ENCODE data around the gene VIPR2. TPM values are rescaled to one million over a fixed set of nuclear protein-coding genes. Genes with fewer than 3 reads are reported as not detected.

VIPR2 gene
- total and polyA plus RNA-seq, 2 of the 13 experiments (the other 11 are each of a cell fraction or from before 2014, with no cell fraction given): not detected

DNA sequence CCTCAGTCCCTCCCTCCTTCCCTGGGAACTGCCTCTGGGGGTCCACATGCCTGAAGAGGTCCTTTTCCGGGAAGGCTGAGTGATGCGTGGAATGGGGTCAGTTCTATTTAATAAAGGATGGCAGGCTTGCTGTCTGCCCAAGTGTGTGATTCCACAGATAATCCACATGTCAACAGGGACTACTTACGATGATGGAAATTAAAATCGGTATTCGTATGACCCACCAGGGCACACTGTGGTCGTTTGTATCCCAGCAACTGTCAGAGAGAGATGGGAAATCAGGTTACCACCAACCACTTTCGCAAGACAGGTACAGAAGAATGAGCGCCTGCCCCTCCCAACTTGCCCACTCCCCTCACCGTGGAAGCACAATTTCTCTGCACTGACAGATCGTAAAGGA lies 110.3 kb downstream of the VIPR2 start (continued):
- TF ChIP-seq, protein P1, sequence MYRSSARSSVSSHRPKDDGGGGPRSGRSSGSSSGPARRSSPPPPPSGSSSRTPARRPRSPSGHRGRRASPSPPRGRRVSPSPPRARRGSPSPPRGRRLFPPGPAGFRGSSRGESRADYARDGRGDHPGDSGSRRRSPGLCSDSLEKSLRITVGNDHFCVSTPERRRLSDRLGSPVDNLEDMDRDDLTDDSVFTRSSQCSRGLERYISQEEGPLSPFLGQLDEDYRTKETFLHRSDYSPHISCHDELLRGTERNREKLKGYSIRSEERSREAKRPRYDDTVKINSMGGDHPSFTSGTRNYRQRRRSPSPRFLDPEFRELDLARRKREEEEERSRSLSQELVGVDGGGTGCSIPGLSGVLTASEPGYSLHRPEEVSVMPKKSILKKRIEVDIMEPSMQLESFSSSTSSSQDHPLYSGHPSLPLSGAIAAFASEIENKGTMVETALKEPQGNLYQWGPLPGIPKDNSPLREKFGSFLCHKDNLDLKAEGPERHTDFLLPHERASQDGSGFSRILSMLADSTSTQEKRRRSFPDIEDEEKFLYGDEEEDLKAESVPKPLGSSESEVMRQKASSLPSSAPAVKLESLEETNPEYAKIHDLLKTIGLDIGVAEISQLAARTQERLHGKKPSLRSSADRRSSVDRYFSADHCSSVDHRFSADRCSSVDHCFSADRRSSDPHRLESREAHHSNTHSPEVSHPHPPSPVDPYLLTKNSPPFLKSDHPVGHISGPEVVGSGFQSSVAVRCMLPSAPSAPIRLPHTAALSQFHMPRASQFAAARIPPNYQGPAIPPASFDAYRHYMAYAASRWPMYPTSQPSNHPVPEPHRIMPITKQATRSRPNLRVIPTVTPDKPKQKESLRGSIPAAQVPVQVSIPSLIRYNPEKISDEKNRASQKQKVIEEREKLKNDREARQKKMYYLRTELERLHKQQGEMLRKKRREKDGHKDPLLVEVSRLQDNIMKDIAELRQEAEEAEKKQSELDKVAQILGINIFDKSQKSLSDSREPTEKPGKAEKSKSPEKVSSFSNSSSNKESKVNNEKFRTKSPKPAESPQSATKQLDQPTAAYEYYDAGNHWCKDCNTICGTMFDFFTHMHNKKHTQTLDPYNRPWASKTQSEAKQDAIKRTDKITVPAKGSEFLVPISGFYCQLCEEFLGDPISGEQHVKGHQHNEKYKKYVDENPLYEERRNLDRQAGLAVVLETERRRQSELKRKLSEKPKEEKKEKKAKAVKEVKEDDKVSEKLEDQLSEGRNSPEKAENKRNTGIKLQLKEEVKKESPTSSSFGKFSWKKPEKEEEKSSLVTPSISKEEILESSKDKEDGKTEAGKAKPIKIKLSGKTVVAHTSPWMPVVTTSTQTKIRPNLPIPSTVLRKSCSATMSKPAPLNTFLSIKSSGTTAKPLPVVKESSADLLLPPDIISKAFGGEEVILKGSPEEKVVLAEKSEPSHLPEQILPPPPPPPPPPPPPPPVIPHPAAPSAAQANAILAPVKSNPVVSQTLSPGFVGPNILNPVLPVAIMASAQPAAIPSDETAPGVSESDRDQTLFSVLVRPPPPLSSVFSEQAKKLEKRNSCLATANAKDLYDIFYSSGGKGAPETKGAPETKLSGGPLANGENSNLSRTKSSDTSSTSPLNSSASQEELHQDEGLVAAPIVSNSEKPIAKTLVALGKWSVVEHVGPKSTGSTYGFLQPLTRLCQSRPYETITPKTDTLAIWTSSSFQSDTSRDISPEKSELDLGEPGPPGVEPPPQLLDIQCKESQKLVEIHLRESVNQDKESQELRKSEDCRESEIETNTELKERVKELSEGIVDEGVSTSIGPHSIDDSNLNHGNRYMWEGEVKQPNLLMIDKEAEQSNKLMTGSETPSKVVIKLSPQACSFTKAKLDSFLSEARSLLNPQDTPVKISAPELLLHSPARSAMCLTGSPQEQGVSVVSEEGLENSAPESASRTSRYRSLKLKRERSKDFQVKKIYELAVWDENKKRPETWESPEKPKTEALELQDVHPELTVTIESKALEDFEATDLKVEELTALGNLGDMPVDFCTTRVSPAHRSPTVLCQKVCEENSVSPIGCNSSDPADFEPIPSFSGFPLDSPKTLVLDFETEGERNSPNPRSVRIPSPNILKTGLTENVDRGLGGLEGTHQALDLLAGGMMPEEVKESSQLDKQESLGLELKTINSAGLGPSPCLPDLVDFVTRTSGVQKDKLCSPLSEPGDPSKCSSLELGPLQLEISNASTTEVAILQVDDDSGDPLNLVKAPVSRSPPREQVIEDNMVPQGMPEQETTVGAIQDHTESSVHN (CRISPR knock-in tag; IDR thresholded peaks at IDR 0.05): no peak
- TF ChIP-seq EZH2 (conservative IDR thresholded peaks at IDR 0.05; ENCODE audit: low read depth, low read length) (no peak), CBX1 (IDR thresholded peaks at IDR 0.05; ENCODE audit: low read depth) (no peak), SCMH1 (CRISPR knock-in tag; IDR thresholded peaks at IDR 0.05; ENCODE audit: borderline replicate concordance) (no peak)

GRCh38 chr7:159033956-159034355 lies 110.7 kb downstream of the VIPR2 start:
- Histone ChIP-seq H3K9ac (ENCODE audit: insufficient read depth, low read depth, low read length) (no peak overlapping the region), H4K20me1 (ENCODE audit: insufficient read depth, low read length) (no peaks in the 10 kb centered on the region), H3K79me2 (ENCODE audit: insufficient read depth, low read length) (no peaks in the 10 kb centered on the region), H3K4me3 (replicated peaks in 1 of 3; ENCODE audit: insufficient read depth in 1 of 3, low read depth in 2 of 3, low read length in 3 of 3) (no peak overlapping the region), H3K4me2 (ENCODE audit: low read depth, low read length) (no peak overlapping the region), H3K9me3 (ENCODE audit: low read length) (no peaks in the 10 kb centered on the region), H2AFZ (ENCODE audit: low read length) (no peak overlapping the region), H3K4me1 (ENCODE audit: insufficient read depth, low read length) (no peaks in the 10 kb centered on the region; the same call in 1 of the 2 replicates), H3K36me3 (replicated peaks in 1 of 2; ENCODE audit: control insufficient read depth in 1 of 2, insufficient read depth in 2 of 2, low read length in 2 of 2) (no peaks in the 10 kb centered on the region), H3K27ac (ENCODE audit: extremely low read length, insufficient read depth, low read length) (no peak overlapping the region), H3K27me3 (ENCODE audit: control insufficient read depth in 1 of 2, insufficient read depth in 2 of 2, low read length in 2 of 2) (peaks cover 4 to 80% of the 10 kb centered on the region in 2 experiments; a peak in 3 of 5 replicates)
- no TSS peak for BruUV-seq (replicated peaks)
- CTCF ChIA-PET (ENCODE audit: low intra/inter-chr PET ratio, low total read pairs): no interaction called here
- no peak for FAIRE-seq
- ATAC-seq: no peak
- in situ Hi-C loops (cut with HindIII; ENCODE audit: extremely low pct_ligation_motif_present, low pct_unique_long_range_greater_than_20kb) (no loop called here), intact Hi-C loops (cut with micrococcal nuclease; ENCODE audit: unreplicated experiment) (no loop called here)
- POLR2A ChIA-PET: no interaction called here
- no peak for TF ChIP-seq SMAD1 (CRISPR knock-in tag; IDR thresholded peaks at IDR 0.05; ENCODE audit: borderline replicate concordance, low read depth)
- no peak for TF ChIP-seq SPEN (CRISPR knock-in tag; IDR thresholded peaks at IDR 0.05; ENCODE audit: low read depth)
- TF ChIP-seq ZNF367 (CRISPR knock-in tag; IDR thresholded peaks at IDR 0.05; ENCODE audit: borderline replicate concordance): no peak
- no peak for TF ChIP-seq ZNF10 (CRISPR knock-in tag; IDR thresholded peaks at IDR 0.05; ENCODE audit: borderline replicate concordance, low read depth)
- no peak for TF ChIP-seq MED1 (CRISPR knock-in tag; IDR thresholded peaks at IDR 0.05)
- 33% methylated on average over 15 of the region's 16 CpGs for WGBS (ENCODE audit: low lambda C conversion rate)
- no peak for DNase-seq (ENCODE audit: low spot score)
